ENCODE data around the gene KREMEN1. TPM values are rescaled to one million over a fixed set of nuclear protein-coding genes. Genes with fewer than 3 reads are reported as not detected.

Gene KREMEN1
- total RNA-seq, 1 donor from 2014 or later: 0.68 TPM

GRCh38 chr22:29049655-29050263, 23.1 kb upstream of the KREMEN1 start:
- no peak for DNase-seq

- no peak for DNase-seq
Observed at GRCh38 chr22:29050457-29050856, 22.4 kb upstream of the KREMEN1 start.

- DNase-seq: no peak
Observed at GRCh38 chr22:29053048-29053702, 19.7 kb upstream of the KREMEN1 start.

GRCh38 chr22:29054251-29054767, 18.5 kb upstream of the KREMEN1 start:
- DNase-seq: no peak

DNA sequence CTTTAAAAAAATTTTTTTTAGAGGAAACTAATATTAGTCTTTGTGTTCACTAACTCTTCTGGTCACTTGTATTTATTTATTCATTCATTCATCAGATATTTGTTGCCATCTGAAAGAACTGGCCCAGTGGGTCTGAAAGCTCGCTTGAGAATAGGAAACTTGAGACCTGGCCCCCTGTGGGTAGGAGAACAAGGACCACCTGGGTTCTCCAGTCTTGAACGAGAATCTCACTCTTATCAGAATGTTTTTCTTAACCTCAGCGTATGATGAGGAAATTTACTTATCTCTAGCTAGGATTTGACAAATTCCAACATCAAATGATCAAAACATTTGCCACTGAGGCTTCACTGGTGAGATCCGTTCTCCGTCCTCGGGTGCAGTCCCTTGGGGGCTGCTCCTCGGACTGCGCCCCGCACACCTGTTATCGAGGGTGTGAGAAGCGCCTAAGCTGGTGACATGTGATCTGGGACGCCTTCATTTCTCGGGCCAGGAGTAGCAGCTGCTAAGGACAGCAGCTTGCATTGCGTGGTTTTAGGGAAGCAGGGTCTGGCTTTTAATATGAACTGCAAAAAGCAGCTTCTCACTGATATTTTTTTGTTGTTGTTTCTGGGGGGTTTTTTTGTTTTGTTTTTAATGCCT, 17.5 kb upstream of the KREMEN1 start:
- no peak for DNase-seq

- DNase-seq: no peak
Observed at GRCh38 chr22:29056472-29056871, 16.4 kb upstream of the KREMEN1 start.

DNA sequence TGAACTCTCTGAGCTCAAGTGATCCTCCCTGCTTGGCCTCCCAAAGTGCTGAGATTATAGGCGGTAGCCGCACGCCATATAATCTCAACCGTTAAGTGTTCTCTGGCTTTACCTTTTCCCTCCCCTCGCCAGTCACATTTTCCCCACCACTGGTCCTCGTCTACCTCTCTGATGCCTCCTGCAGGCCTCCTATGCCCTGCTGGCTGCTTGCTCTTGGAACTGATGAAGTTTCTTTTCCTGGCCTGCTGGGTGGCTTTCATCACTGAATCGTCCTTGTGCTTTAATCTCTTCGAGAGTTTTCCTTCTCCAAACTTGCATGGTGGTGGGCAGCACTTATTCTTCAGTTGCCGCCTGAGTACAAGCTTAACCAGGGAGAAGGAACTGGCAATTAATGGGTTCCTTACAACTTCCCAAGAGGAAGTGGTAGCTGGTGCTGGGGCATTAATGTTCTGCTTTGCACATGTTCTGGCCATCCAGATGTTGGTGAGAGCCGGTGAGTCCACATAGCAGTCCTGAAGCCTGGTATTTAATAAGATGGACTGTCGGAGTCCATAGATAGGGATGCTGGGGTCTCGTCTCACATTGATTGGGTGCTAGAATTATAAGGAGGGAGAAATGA, 12.5 kb upstream of the KREMEN1 start:
- DNase-seq: no peak

GRCh38 chr22:29060931-29061330, 11.9 kb upstream of the KREMEN1 start:
- DNase-seq: peak; percentile 42

DNA sequence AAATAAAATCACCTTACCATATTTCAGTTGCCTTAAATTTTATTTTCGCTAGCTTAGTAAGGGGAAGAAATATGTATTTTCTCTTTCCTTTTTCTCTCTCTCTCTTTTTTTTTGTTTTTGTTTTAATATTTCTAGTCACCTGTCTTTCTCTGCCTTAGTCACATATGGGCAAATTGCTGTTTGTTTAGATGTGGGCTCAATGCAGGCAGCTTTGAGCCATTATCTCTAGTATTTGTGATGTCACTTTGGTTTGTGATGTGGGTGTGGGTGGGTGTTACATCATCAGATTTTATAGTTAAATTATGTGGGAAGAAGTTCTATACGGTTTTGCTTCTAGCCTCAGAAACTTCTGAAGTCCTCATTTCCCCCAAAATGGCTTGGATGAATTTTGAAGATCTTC, 11.1 kb upstream of the KREMEN1 start, which contains the start of gene C22orf31:
C22orf31 (minus strand) TSS at position 59 of the 400 bp plus-strand sequence; CDS start at position 20, 39 bp downstream.
- DNase-seq: no peak

- DNase-seq: no peak
Observed at GRCh38 chr22:29062286-29062821, 10.5 kb upstream of the KREMEN1 start.

GRCh38 chr22:29065468-29066190, 7.2 kb upstream of the KREMEN1 start:
- no peak for DNase-seq

DNA sequence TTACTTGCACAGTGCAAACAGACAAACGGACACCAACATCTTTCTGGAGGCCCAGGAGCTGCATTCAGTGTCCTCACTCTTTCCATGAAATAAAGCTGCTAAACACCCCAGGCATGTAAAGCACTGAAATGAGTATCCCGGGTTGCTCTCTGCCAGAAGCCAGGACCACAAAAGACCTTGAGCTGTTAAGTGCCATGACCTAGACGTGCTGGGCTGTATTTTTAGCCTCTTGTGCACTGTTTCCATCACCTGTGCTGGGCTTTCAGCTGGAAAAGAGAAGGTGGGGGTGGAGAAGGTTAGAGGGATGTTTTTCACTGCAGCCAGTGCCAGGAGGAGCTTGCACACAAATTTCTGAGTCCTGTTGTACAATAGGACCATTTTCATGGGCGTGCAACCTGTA, 3.4 kb upstream of the KREMEN1 start:
- no peak for DNase-seq

DNA sequence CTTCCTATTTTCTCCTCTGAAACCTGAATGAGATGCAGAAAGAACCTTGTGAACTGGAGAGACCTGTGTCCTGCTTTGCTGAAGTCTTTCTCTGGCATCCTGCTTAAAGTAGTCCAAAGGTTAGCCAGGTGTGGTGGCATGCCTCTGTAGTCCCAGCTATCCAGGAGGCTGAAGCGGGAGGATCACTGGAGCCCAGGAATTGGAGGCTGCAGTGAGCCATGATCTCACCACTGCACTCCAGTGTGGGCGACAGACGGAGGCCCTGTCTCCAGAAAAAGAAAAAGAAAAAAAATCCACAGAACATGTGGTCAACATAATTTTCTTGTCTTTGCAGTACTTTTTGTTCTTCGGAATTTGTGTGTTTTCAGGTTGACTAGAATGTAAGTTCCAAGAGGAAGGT, 2.3 kb upstream of the KREMEN1 start:
- no peak for DNase-seq

DNA sequence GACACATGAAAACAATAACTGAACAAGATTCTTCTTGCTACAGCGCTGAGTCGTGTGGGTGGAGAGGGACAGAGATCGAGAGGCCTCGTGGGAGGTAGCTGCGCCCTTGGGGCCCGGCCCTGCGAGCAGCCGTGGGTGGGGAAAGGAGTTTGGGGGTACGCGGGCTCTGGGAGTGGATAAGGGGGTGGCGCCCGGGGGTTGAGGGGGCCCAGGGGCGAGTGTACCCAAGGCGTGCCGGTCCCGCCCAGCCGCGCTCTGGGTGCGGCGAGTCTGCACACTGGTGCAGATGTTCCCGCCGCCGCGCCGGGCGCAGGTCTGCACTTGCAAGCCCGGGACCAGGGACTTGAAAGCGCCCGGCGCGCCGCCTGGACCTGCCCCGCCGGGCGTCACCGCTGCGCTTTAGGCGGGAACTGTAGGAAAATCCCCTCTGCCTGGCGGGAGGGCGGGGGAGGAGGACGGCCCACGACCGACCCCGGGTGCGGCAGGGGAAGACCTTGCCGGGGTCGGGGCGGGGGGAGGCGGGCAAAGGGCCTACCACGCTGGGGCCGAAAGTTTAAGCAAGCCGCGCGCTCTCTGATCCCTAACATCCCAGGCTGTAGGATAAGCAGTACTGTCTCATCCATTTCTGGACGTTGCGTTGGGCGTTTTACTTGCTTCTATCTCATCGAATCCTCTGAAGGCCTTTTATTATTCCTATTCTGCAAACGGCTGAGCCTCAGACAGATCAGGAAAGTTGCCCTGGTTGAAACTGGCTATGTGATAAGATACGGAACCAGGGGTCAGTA, 1.4 kb upstream of the KREMEN1 start:
- DNase-seq: peak; percentile 35

GRCh38 chr22:29072193-29072978, 449 bp upstream of the KREMEN1 start:
- DNase-seq: peak; percentile 72

- peak; percentile 12 for DNase-seq
Observed at GRCh38 chr22:29073618-29074275, 912 bp downstream of the KREMEN1 start.

DNA sequence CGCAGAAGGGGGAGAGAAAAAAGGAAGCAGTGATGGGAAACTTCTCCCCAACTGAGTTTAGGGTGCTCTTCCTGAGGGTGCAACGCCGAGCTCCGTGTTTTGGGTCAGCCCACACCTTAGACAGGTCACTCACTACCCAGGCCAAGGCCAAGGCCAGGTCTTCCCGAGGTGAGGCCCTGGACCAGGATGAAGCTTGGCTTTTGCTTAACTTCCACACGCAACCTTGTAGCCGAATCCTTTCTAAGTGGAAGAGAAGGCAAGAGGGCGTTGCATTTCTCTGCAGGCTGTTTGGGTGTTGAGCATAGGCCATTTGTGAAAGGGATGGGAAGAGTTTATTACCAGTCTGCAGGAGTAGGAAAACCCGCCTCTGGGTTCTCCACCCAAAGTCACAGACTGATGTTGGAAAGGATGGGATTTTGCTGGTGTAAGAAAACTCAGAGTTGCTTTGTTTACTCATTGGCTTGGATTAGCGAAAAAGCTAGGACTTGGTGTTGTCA, 1.5 kb downstream of the KREMEN1 start:
- no peak for DNase-seq

DNA sequence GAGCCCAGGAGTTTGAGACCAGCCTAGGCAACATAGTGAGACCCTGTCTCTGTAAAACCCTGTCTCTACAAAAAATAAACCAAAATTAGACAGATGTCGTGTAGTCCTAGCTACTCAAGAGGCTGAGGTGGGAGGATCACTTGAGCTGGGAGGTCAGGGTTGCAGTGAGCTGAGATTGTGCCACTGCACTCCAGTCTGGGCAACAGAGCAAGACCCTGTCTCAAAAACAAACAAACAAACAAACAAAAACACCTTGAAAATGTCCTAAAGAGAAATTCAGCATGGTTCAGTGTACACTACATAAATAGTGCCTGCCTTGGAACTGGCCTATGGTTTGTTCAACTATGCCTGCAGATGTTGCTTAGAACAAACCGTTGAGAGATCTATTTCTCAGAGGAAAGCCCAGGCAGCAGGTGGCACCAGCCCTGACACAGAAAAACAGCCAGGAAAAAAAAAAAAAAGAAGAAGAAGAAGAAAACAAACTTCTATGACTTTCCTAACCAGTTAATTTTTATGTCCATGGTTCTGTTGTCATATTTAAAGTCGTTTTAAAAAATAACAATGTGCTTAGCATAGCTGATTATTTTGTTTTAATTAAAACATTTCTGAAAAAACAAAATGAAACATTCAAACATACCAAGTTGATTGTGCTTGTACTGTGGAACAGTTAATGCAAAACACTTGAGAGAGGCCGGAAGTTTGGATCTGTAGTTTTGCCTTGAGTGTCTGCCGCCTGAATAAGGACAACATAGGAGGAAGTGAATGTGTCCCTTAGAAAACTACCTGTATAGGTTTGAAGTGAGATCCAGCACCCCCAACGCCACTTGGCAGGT, 5.4 kb downstream of the KREMEN1 start:
- no peak for DNase-seq

GRCh38 chr22:29078869-29079207, 6.0 kb downstream of the KREMEN1 start:
- DNase-seq: no peak
